GM21526 (cell line): Measurements from ENCODE around the gene INPP4B.
"Not testable (repeated sequence)": the region's sequence is repeated elsewhere in the genome, so short reads cannot be mapped to it uniquely, and the experiment has no call there.

Source experiments
- ATAC-seq: cut with Tn5 transposase; IDR thresholded peaks from one replicate; pipeline ENCODE4 v1.9.1; 2021; ENCODE audit warnings: moderate library complexity; ENCODE audit not compliant: unreplicated experiment, low FRiP score

The INPP4B gene

GRCh38 chr4:142427456-142427855 lies 418.6 kb downstream of the INPP4B start:
- no peak for ATAC-seq

GRCh38 chr4:142423861-142424260 lies 422.2 kb downstream of the INPP4B start:
- ATAC-seq: no peak

- ATAC-seq: no peak
Measured at GRCh38 chr4:142420311-142421095, 425.6 kb downstream of the INPP4B start.

DNA sequence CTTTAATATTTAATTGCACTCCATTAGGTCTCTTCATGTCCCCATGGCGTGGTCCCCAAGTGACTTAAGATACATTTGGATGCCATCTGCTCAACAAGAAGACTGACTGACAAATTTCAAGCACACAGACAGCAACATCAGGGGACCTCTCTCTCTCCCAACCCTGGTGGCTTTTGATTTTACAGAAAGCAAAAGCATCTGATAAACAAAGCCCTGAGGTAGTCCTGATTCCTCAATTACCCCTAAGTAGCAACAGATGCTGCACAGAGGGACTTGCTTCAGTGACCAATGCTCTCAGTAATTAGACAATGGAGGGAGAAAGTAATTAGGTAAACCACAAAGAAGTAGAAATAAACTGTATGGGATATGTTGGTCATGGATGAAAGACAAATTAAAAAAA lies 426.4 kb downstream of the INPP4B start:
- no peak for ATAC-seq

DNA sequence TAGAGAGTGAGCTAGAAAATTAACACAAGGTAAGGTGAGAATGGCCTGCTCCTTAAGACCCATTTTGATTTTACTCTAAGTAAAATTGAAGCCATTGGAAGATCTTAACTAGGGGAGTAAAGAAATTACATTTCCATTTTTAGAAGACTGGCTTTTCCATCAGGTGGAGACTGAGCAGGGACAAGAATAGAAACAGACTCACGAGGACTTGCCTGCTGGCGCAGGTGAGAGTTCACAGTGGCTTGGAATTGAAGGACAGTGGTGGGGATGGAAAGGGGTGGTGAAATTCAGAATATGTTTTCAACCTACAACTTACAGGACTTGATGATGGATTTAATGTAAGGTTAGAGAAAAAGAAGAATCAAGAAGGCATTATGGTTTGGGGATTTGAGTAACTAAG lies 427.4 kb downstream of the INPP4B start:
- no peak for ATAC-seq

GRCh38 chr4:142416711-142417275 lies 429.3 kb downstream of the INPP4B start:
- no peak for ATAC-seq

- ATAC-seq: no peak
Measured at GRCh38 chr4:142416121-142416520, 430.0 kb downstream of the INPP4B start.

GRCh38 chr4:142414366-142414990 lies 431.6 kb downstream of the INPP4B start:
- no peak for ATAC-seq

GRCh38 chr4:142413485-142413884 lies 432.6 kb downstream of the INPP4B start:
- ATAC-seq: no peak

GRCh38 chr4:142411993-142412392 lies 434.1 kb downstream of the INPP4B start:
- ATAC-seq: no peak

GRCh38 chr4:142408003-142408441 lies 438.1 kb downstream of the INPP4B start:
- ATAC-seq: no peak

- no peak for ATAC-seq
Measured at GRCh38 chr4:142407596-142407995, 438.5 kb downstream of the INPP4B start.

DNA sequence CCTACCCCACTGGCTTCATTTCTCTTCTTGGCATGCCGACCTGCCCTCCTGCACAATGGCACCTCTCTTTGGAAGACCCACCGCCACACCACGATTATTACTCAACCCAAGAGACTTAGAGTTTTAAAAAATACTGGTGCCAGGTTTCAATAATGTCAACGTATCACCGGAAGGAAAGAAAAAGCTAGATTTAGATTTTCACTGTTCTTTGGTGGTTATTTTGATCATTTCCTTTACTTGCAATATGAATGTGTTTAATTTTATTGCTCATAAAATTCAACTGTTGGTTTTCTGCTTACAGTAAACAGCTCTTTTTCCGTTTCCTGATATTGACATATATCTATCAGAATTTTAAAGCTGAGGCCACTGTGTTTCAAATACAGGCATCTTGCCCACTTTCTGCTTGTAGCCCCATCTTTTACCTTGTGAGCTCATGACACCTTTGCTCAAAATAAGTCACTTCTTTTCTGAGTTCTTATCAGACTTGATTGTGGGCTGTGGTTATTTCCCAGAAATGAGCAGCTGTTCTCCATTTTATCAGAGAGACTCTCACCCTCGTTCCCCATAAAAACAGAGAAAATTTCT lies 439.1 kb downstream of the INPP4B start:
- no peak for ATAC-seq

DNA sequence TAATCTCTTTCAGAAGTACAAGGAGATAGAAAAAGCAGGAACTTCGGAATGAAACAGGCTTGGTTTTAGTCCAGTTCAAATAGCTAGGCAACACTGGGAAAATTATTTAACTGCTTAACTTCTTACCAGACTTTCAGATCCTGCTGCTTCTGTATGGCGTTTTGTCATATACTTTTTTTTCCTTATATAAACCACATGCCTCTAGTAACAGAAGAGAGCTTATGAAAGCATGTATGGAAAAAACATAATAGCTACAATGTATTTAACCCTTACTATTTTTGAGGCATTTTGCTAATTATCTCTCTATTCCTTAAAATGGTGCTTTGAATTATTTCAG lies 439.6 kb downstream of the INPP4B start:
- no peak for ATAC-seq

- ATAC-seq: peak; percentile 15
Measured at GRCh38 chr4:142405695-142406498, 440.2 kb downstream of the INPP4B start.

GRCh38 chr4:142405021-142405694 lies 440.9 kb downstream of the INPP4B start:
- peak; percentile 46 for ATAC-seq

DNA sequence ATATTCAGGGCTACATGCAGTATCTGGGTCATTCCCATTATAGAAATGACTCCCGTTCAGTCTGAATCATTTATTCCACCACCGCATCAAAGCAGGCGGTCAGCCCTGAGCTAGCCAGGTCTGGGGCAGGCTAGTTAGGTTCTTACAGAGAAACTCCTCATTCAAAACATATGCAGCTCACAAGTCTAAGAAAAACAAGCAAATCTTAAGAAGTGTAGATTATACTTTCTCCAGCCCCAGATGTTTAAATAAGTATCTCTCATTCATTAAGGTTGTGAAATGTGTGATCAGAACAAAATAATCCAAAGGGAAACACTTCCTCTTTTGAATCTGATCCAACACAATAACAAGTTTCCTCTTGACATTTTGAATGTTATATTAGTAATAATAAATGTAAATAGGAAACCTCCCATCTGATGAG lies 441.9 kb downstream of the INPP4B start:
- no peak for ATAC-seq

GRCh38 chr4:142402900-142403299 lies 443.2 kb downstream of the INPP4B start:
- no peak for ATAC-seq

DNA sequence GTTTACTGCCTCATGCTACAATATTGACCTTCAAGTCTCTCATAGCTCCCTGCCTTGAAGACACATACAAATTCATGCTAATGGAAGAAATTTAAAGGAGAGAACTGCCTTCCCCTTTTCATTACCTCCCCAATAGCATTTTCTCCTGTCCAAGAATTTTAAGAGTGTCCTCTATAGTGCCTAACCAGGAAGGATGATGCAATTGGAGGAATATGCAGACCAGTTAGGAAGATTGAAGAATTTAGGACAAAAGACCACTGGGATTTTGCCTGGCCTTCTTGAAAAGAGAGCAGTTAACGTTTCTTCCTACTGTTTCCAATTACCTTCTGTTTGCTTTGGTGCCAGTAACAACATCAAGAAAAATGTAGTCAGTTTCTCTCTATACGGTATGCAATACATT lies 443.9 kb downstream of the INPP4B start:
- no peak for ATAC-seq

DNA sequence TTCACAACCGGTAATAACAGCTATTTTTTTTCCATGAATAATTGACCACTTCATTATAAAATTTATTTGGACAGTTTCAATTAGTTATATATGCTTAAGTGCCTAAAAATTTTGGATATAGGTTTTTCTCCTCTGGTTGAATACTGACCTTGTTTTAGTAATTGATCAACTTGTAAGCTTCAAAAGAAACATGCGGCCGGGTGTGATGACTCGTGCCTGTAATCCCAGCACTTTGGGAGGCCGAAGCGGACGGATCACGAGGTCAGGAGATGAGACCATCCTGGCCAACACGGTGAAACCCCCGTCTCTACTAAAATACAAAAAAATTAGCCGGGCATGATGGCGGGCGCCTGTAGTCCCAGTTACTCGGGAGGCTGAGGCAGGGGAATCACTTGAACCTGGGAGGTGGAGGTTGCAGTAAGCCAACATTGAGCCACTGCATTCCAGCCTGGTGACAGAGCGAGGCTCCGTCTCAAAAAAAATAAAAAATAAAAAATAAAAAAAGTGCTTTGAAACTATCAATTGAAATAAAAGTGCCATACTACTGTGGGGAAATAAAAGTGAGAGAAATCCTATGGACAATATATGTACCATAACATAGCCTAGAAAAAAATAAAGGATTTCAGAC lies 448.6 kb downstream of the INPP4B start:
- not testable (repeated sequence) for ATAC-seq
